HepG2 (cell line): ENCODE data around the gene RHO. TPM values are rescaled to one million over a fixed set of nuclear protein-coding genes. Genes with fewer than 3 reads are reported as not detected.
A peak's percentile ranks its signal among the peaks of the same experiment; 100 is the strongest.

Source experiments
- AHDC1 ChIP-seq: sonication (generic); formaldehyde crosslinking; IDR thresholded peaks from 2 replicates; pipeline ENCODE4 v1.5.1; 2020; ENCODE audit warnings: mild to moderate bottlenecking, missing genetic modification reagents, borderline replicate concordance
- BCL3 ChIP-seq: sonication (generic); formaldehyde crosslinking; IDR thresholded peaks from 2 replicates; pipeline ENCODE4 v1.5.1; 2020; ENCODE audit warnings: mild to moderate bottlenecking, missing genetic modification reagents, moderate library complexity
- CEBPZ ChIP-seq: IDR thresholded peaks from 2 replicates; pipeline ENCODE4 v1.6.1; 2012; ENCODE audit warnings: low read length, improper control_type of control experiment
- KLF16 ChIP-seq, 2 experiments: sonication (generic) in 1 of 2; formaldehyde crosslinking in 1 of 2; IDR thresholded peaks; 2 replicates each; pipeline versions ENCODE4 v1.6.1 to v1.8.0; 2016 to 2023; ENCODE audit warnings: missing genetic modification reagents in 2 of 2, missing compliant biosample characterization in 1 of 2
- MBD4 ChIP-seq: IDR thresholded peaks from 2 replicates; pipeline ENCODE4 v1.6.1; 2012; ENCODE audit warnings: low read length, inconsistent platforms, borderline replicate concordance
- MXI1 ChIP-seq: IDR thresholded peaks from 3 replicates; pipeline ENCODE4 v1.6.1; 2012; ENCODE audit warnings: low read depth, low read length, inconsistent platforms, borderline replicate concordance
- NFE2 ChIP-seq: sonication (generic); formaldehyde crosslinking; IDR thresholded peaks from 2 replicates; pipeline ENCODE4 v1.4.0; 2020; ENCODE audit warnings: missing genetic modification reagents
- SOX6 ChIP-seq, 2 experiments: fragments of 450-650 bp in 1 of 2; sonication (generic) in 1 of 2; formaldehyde crosslinking in 1 of 2; IDR thresholded peaks; 2 replicates each; pipeline versions ENCODE4 v1.4.0 to v1.6.1; 2017 to 2020; ENCODE audit warnings: antibody characterized with exemption in 1 of 2, mild to moderate bottlenecking in 1 of 2, missing genetic modification reagents in 1 of 2
- SRF ChIP-seq: IDR thresholded peaks from 2 replicates; pipeline ENCODE4 v1.6.1; 2011; ENCODE audit warnings: mild to moderate bottlenecking, low read depth, low read length, moderate library complexity
- TBX2 ChIP-seq: sonication (generic); formaldehyde crosslinking; IDR thresholded peaks from 2 replicates; pipeline ENCODE4 v1.5.0; 2020; ENCODE audit warnings: missing genetic modification reagents, mild to moderate bottlenecking, borderline replicate concordance
- ZNF441 ChIP-seq: sonication (generic); formaldehyde crosslinking; IDR thresholded peaks from 2 replicates; pipeline ENCODE4 v1.7.0; 2021; ENCODE audit warnings: missing genetic modification reagents, borderline replicate concordance
- ZNF740 ChIP-seq: sonication (generic); formaldehyde crosslinking; IDR thresholded peaks from 2 replicates; pipeline ENCODE4 v1.4.0; 2020; ENCODE audit warnings: missing genetic modification reagents
- polyA plus RNA-seq, 8 experiments: library from polyadenylated mRNA; depleted of rRNA in 3 of 8; stranded (reverse) in 7 of 8; unstranded in 1 of 8; fragments of >200 nt; fragmentation: Illumina TruSeq in 4 of 8; extraction: Trizol in 4 of 8; gene quantifications; 2 replicates each; pipeline versions ENCODE4 v1.2.1 to v1.2.3, GENCODE V29; 2011 to 2016; ENCODE audit warnings: low read depth in 4 of 8, missing spikeins in 1 of 8, mixed read lengths in 1 of 8; ENCODE audit not compliant: insufficient read depth in 1 of 8
- total RNA-seq, 5 experiments: library from RNA; depleted of rRNA; stranded (reverse); fragments of >200 nt; fragmentation: Illumina TruSeq; extraction: Trizol; gene quantifications; 2 replicates each; pipeline ENCODE4 v1.2.3, GENCODE V29; 2016; ENCODE audit warnings: low read depth in 1 of 5
- TF ChIP-seq, protein P1 (sequence below): sonication (generic); formaldehyde crosslinking; IDR thresholded peaks from 2 replicates; pipeline ENCODE4; 2020; ENCODE audit warnings: missing genetic modification reagents, mild to moderate bottlenecking, borderline replicate concordance

Gene RHO
- total and polyA plus RNA-seq, 2 of the 13 experiments (the other 11 are each of a cell fraction or from before 2014, with no cell fraction given): not detected

- TF ChIP-seq ZNF740 (no peak), CEBPZ (no peak), MBD4 (no peak), NFE2 (0 out of 2 replicates have a peak, but pooled peaks have one; percentile 28), TBX2 (CRISPR knock-in tag) (peak; percentile 57; the same call in 1 of the 2 replicates), SOX6 (IDR thresholded peaks at IDR 0.05) (no peak), SOX6 (CRISPR knock-in tag; IDR thresholded peaks at IDR 0.05) (0 out of 2 replicates have a peak, but pooled peaks have one; percentile 23), KLF16 (CRISPR knock-in tag; IDR thresholded peaks at IDR 0.05) (no peak), ZNF441 (CRISPR knock-in tag) (no peak), MXI1 (peak; percentile 35; the same call in 1 of the 3 replicates), BCL3 (CRISPR knock-in tag) (0 out of 2 replicates have a peak, but pooled peaks have one; percentile 37), SRF (no peak), AHDC1 (no peak)
- TF ChIP-seq, protein P1, sequence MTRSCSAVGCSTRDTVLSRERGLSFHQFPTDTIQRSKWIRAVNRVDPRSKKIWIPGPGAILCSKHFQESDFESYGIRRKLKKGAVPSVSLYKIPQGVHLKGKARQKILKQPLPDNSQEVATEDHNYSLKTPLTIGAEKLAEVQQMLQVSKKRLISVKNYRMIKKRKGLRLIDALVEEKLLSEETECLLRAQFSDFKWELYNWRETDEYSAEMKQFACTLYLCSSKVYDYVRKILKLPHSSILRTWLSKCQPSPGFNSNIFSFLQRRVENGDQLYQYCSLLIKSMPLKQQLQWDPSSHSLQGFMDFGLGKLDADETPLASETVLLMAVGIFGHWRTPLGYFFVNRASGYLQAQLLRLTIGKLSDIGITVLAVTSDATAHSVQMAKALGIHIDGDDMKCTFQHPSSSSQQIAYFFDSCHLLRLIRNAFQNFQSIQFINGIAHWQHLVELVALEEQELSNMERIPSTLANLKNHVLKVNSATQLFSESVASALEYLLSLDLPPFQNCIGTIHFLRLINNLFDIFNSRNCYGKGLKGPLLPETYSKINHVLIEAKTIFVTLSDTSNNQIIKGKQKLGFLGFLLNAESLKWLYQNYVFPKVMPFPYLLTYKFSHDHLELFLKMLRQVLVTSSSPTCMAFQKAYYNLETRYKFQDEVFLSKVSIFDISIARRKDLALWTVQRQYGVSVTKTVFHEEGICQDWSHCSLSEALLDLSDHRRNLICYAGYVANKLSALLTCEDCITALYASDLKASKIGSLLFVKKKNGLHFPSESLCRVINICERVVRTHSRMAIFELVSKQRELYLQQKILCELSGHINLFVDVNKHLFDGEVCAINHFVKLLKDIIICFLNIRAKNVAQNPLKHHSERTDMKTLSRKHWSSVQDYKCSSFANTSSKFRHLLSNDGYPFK (CRISPR knock-in tag): peak; percentile 64; the same call in 1 of the 2 replicates
Measured at GRCh38 chr3:129558772-129559564, 30.5 kb downstream of the RHO start (continued).
